VCaP (cell line): ENCODE data around the gene MYO3B.

Source experiments
- H3K27ac ChIP-seq: fragments of 450-650 bp; 2 replicates; pipeline ENCODE4 v1.5.1; 2017
- TF ChIP-seq, protein P1 (sequence below): fragments of 450-650 bp; conservative IDR thresholded peaks from 2 replicates; pipeline ENCODE4 v1.5.1; 2017; ENCODE audit warnings: mild to moderate bottlenecking, moderate library complexity

Gene MYO3B

GRCh38 chr2:170238776-170239175 is 60.8 kb downstream of the MYO3B start:
- no peak overlapping the region for H3K27ac ChIP-seq
- TF ChIP-seq, protein P1, sequence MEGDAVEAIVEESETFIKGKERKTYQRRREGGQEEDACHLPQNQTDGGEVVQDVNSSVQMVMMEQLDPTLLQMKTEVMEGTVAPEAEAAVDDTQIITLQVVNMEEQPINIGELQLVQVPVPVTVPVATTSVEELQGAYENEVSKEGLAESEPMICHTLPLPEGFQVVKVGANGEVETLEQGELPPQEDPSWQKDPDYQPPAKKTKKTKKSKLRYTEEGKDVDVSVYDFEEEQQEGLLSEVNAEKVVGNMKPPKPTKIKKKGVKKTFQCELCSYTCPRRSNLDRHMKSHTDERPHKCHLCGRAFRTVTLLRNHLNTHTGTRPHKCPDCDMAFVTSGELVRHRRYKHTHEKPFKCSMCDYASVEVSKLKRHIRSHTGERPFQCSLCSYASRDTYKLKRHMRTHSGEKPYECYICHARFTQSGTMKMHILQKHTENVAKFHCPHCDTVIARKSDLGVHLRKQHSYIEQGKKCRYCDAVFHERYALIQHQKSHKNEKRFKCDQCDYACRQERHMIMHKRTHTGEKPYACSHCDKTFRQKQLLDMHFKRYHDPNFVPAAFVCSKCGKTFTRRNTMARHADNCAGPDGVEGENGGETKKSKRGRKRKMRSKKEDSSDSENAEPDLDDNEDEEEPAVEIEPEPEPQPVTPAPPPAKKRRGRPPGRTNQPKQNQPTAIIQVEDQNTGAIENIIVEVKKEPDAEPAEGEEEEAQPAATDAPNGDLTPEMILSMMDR: no peak

GRCh38 chr2:170240629-170241028 is 62.7 kb downstream of the MYO3B start:
- H3K27ac ChIP-seq: no peak overlapping the region
- TF ChIP-seq, protein P1: no peak

DNA sequence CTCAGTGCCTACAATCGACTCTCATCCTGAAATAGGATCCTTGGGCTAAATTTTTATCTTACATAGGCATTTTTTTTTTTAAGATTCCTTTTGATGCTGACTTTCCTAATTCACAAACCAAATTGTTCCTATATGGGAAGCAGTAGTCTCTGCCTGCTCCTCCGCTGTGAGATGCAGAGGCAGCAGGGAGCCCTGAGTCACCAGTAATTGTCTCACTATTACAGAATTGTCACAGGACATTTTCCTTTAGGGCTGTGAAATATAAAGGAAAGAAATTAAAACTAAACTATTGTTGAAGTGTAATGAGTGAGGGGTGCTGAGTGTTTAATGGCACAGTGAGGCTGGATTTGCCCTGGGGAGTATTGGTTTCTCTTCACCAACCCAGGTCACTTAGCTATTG is 63.8 kb downstream of the MYO3B start:
- H3K27ac ChIP-seq: no peak overlapping the region
- TF ChIP-seq, protein P1: no peak

- TF ChIP-seq, protein P1: no peak
- no peak overlapping the region for H3K27ac ChIP-seq
Measured at GRCh38 chr2:170243118-170243837, 65.3 kb downstream of the MYO3B start.

DNA sequence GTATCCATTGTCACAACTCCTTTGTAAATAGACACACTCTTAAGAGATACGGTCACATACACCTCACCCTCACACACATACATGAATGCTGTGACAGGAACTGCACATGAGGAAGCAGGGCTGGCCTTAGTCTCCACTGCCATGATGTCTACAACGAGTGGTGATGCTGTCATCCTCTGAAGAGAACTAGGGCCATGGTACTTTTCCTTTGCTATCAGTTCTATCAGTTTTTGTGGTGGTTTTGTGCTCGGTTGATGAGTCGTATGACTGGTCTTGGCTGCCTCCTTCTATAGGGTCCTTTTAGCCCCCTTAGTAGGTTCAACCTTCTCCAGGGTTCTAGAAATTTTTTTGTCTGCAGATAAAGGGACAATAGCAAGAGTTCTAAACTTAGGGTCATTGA is 66.0 kb downstream of the MYO3B start:
- TF ChIP-seq, protein P1: no peak
- no peak overlapping the region for H3K27ac ChIP-seq

DNA sequence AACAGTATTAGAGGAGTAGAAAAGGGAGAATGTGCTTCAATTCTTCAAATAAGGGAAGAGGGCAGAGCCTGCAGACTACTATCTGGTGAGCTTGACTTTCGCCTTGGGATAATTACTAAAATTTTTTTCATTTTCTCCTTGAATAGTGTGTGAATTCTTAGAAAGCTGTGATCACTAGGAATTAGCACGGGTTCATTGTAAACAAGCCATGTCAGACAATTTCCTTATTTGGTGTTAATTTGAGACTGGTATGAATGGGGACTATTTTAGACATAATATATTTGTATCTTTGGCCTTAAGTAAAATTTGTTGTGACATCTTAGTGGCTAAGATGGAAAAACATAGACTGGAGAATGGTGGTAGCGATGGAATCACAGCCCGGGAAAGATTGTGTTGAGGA is 66.6 kb downstream of the MYO3B start:
- no peak overlapping the region for H3K27ac ChIP-seq
- TF ChIP-seq, protein P1: no peak

- TF ChIP-seq, protein P1: no peak
- no peak overlapping the region for H3K27ac ChIP-seq
Measured at GRCh38 chr2:170245312-170245711, 67.4 kb downstream of the MYO3B start.
